RPMI8226 (cell line): ENCODE data around the gene FGGY.

Experiments
- DNase-seq: peaks from one replicate; pipeline ENCODE4 v3.0.0-alpha.2; 2015

Gene FGGY

DNA sequence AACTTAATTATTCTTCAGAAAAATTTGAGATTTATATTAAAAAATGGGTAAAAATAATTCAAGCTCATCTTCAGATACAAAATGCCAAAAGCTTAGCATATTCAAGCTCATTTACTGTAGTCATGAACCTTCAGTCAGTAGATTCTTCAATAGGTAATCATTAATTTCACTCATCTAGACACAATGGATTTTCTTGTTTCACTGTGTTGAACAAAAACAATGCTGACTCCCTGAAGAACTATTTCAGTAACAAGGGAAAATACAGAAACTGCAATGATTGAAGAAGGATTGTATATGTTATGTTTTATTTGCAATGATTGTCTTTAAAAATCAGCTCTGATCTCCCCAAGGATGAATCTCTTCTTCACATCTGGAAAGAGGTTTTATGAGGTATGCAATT, 508.7 kb downstream of the FGGY start:
- DNase-seq: no peak
